GM23338 (cell line): ENCODE results near the gene NPY. TPM values are rescaled to one million over a fixed set of nuclear protein-coding genes. Genes with fewer than 3 reads are reported as not detected.

Experiments used
- ATAC-seq: fragments of 200-7000 bp; cut with Tn5 transposase; 3 replicates; pipeline ENCODE4 v1.9.1; 2020
- DNase-seq: peaks from one replicate; pipeline ENCODE4 v3.0.0-alpha.2; 2015; ENCODE audit warnings: low spot score
- H2AFZ ChIP-seq: fragments of 200-600 bp; sonication (generic); 2 replicates; pipeline ENCODE4 v1.8.0; 2016; ENCODE audit warnings: antibody characterized with exemption, mild to moderate bottlenecking, moderate library complexity
- H3F3A ChIP-seq: fragments of 200-600 bp; sonication (generic); replicated peaks from 2 replicates; pipeline ENCODE4 v1.8.0; 2017; ENCODE audit warnings: antibody characterized with exemption, mixed run types, low read depth
- H3K27ac ChIP-seq: fragments of 200-600 bp; sonication (generic); 2 replicates; pipeline ENCODE4 v1.6.1; 2016; ENCODE audit warnings: low read depth
- H3K27me3 ChIP-seq: fragments of 200-600 bp; sonication (generic); 2 replicates; pipeline ENCODE4 v1.8.0; 2016; ENCODE audit warnings: mild to moderate bottlenecking, mixed run types, moderate library complexity; ENCODE audit not compliant: insufficient read depth
- H3K36me3 ChIP-seq: fragments of 200-600 bp; sonication (generic); 2 replicates; pipeline ENCODE4 v1.8.0; 2016; ENCODE audit warnings: mild to moderate bottlenecking; ENCODE audit not compliant: insufficient read depth
- H3K4me1 ChIP-seq: fragments of 200-600 bp; sonication (generic); 2 replicates; pipeline ENCODE4 v1.8.0; 2016; ENCODE audit warnings: mild to moderate bottlenecking, moderate library complexity; ENCODE audit not compliant: insufficient read depth
- H3K4me2 ChIP-seq: fragments of 200-600 bp; sonication (generic); 2 replicates; pipeline ENCODE4 v1.7.1; 2017; ENCODE audit warnings: mixed run types
- H3K4me3 ChIP-seq: fragments of 200-600 bp; sonication (generic); 2 replicates; pipeline ENCODE4 v1.6.1; 2016; ENCODE audit warnings: mixed run types
- H3K79me2 ChIP-seq: fragments of 200-600 bp; sonication (generic); replicated peaks from 2 replicates; pipeline ENCODE4 v1.8.0; 2017; ENCODE audit warnings: mild to moderate bottlenecking; ENCODE audit not compliant: insufficient read depth
- H3K9me2 ChIP-seq: fragments of 200-600 bp; sonication (generic); 2 replicates; pipeline ENCODE4 v1.8.0; 2017; ENCODE audit not compliant: insufficient read depth
- H4K20me1 ChIP-seq: fragments of 200-600 bp; sonication (generic); replicated peaks from 2 replicates; pipeline ENCODE4 v1.8.0; 2017; ENCODE audit warnings: mild to moderate bottlenecking; ENCODE audit not compliant: insufficient read depth
- H3K27ac Mint-ChIP-seq: 2 replicates; pipeline ENCODE4 v1.8.0; 2020; ENCODE audit warnings: inconsistent platforms, mild to moderate bottlenecking, moderate library complexity, mixed read lengths
- H3K27me3 Mint-ChIP-seq: 3 replicates; pipeline ENCODE4 v1.8.0; 2022; ENCODE audit warnings: low read depth, mild to moderate bottlenecking, moderate library complexity, mixed read lengths, inconsistent platforms; ENCODE audit not compliant: insufficient read depth, poor library complexity
- H3K36me3 Mint-ChIP-seq: 3 replicates; pipeline ENCODE4 v1.8.0; 2021; ENCODE audit warnings: low read depth, mild to moderate bottlenecking, inconsistent platforms, moderate library complexity, mixed read lengths
- H3K4me1 Mint-ChIP-seq: 3 replicates; pipeline ENCODE4 v1.8.0; 2020; ENCODE audit warnings: mild to moderate bottlenecking, inconsistent platforms, mixed read lengths
- H3K4me3 Mint-ChIP-seq: 3 replicates; pipeline ENCODE4 v1.8.0; 2021; ENCODE audit warnings: moderate library complexity, mild to moderate bottlenecking, inconsistent platforms, mixed read lengths
- H3K9me3 Mint-ChIP-seq: 3 replicates; pipeline ENCODE4 v1.8.0; 2020; ENCODE audit warnings: moderate library complexity, mild to moderate bottlenecking, inconsistent platforms, mixed read lengths
- CTCF ChIP-seq, 2 experiments: fragments of 200-600 bp in 1 of 2; sonication (generic) in 1 of 2; conservative IDR thresholded peaks; 2 replicates each; pipeline versions ENCODE4 v1.5.1 to v1.6.1; 2016 to 2017; ENCODE audit warnings: antibody characterized with exemption in 2 of 2, low read depth in 2 of 2, mild to moderate bottlenecking in 2 of 2, moderate library complexity in 1 of 2
- NANOG ChIP-seq: IDR thresholded peaks from 2 replicates; pipeline ENCODE4 v1.6.1; 2016; ENCODE audit warnings: antibody characterized with exemption, borderline replicate concordance
- ZNF114 ChIP-seq: fragments of 250-450 bp; sonication (Bioruptor Pico); IDR thresholded peaks from 2 replicates; pipeline ENCODE4 v1.5.0; 2020; ENCODE audit warnings: mild to moderate bottlenecking, moderate library complexity
- ZNF331 ChIP-seq: fragments of 250-450 bp; sonication (Bioruptor Pico); IDR thresholded peaks from 2 replicates; pipeline ENCODE4 v1.5.0; 2020; ENCODE audit warnings: low read depth, mild to moderate bottlenecking, moderate library complexity
- polyA plus RNA-seq: library from polyadenylated mRNA; unstranded; fragments of >200 nt; fragmentation: Nextera tagmentation; extraction: Ambion mirVana; gene quantifications from 2 replicates; pipeline ENCODE4 v1.2.1, GENCODE V29; 2016
- total RNA-seq: library from RNA; depleted of rRNA; stranded (reverse); fragments of >200 nt; shearing (Covaris generic); gene quantifications from 2 replicates; pipeline ENCODE4 v1.2.3, GENCODE V29; 2014
- TF ChIP-seq, protein P1 (sequence below): fragments of 250-450 bp; sonication (Bioruptor Pico); IDR thresholded peaks from 2 replicates; pipeline ENCODE4 v1.5.0; 2020; ENCODE audit warnings: mild to moderate bottlenecking, moderate library complexity

Gene NPY
- total and polyA plus RNA-seq, 2 experiments from 2014 or later = 7.0 TPM; not detected in 1

DNA sequence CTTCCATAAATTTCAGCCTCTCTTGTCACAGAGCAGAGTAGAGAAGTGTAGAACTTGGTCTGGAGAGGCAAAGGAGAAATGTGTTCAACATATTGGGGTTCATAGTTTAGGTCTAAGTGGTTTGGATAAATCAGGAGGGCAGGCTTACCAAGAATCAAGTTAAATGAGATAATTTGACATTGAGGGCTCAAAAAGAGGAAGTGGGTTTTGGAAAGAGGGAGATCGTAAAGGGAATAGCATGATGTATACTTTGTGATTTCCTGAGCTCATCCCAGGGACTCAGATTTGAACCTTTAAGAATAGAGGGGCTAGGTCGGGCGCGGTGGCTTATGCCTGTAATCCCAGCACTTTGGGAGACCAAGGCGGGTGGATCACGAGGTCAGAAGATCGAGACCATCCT lies 34.7 kb upstream of the NPY start (continued):
- TF ChIP-seq, protein P1, sequence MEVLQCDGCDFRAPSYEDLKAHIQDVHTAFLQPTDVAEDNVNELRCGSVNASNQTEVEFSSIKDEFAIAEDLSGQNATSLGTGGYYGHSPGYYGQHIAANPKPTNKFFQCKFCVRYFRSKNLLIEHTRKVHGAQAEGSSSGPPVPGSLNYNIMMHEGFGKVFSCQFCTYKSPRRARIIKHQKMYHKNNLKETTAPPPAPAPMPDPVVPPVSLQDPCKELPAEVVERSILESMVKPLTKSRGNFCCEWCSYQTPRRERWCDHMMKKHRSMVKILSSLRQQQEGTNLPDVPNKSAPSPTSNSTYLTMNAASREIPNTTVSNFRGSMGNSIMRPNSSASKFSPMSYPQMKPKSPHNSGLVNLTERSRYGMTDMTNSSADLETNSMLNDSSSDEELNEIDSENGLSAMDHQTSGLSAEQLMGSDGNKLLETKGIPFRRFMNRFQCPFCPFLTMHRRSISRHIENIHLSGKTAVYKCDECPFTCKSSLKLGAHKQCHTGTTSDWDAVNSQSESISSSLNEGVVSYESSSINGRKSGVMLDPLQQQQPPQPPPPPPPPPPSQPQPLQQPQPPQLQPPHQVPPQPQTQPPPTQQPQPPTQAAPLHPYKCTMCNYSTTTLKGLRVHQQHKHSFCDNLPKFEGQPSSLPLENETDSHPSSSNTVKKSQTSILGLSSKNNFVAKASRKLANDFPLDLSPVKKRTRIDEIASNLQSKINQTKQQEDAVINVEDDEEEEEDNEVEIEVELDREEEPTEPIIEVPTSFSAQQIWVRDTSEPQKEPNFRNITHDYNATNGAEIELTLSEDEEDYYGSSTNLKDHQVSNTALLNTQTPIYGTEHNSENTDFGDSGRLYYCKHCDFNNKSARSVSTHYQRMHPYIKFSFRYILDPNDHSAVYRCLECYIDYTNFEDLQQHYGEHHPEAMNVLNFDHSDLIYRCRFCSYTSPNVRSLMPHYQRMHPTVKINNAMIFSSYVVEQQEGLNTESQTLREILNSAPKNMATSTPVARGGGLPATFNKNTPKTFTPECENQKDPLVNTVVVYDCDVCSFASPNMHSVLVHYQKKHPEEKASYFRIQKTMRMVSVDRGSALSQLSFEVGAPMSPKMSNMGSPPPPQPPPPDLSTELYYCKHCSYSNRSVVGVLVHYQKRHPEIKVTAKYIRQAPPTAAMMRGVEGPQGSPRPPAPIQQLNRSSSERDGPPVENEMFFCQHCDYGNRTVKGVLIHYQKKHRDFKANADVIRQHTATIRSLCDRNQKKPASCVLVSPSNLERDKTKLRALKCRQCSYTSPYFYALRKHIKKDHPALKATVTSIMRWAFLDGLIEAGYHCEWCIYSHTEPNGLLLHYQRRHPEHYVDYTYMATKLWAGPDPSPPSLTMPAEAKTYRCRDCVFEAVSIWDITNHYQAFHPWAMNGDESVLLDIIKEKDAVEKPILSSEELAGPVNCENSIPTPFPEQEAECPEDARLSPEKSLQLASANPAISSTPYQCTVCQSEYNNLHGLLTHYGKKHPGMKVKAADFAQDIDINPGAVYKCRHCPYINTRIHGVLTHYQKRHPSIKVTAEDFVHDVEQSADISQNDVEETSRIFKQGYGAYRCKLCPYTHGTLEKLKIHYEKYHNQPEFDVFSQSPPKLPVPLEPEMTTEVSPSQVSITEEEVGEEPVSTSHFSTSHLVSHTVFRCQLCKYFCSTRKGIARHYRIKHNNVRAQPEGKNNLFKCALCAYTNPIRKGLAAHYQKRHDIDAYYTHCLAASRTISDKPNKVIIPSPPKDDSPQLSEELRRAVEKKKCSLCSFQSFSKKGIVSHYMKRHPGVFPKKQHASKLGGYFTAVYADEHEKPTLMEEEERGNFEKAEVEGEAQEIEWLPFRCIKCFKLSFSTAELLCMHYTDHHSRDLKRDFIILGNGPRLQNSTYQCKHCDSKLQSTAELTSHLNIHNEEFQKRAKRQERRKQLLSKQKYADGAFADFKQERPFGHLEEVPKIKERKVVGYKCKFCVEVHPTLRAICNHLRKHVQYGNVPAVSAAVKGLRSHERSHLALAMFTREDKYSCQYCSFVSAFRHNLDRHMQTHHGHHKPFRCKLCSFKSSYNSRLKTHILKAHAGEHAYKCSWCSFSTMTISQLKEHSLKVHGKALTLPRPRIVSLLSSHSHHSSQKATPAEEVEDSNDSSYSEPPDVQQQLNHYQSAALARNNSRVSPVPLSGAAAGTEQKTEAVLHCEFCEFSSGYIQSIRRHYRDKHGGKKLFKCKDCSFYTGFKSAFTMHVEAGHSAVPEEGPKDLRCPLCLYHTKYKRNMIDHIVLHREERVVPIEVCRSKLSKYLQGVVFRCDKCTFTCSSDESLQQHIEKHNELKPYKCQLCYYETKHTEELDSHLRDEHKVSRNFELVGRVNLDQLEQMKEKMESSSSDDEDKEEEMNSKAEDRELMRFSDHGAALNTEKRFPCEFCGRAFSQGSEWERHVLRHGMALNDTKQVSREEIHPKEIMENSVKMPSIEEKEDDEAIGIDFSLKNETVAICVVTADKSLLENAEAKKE = no peak
- TF ChIP-seq ZNF114 (CRISPR knock-in tag) = no peak
- no peak for TF ChIP-seq ZNF331
- no peak for TF ChIP-seq NANOG
- TF ChIP-seq CTCF (conservative IDR thresholded peaks at IDR 0.05; ENCODE audit: low read depth in 2 of 2) = no peak

- Histone ChIP-seq H4K20me1 (no peaks in the 10 kb centered on the region), H2AFZ (no peak overlapping the region), H3K4me1 (no peaks in the 10 kb centered on the region), H3K27me3 (no peaks in the 10 kb centered on the region), H3K27ac (no peak overlapping the region), H3F3A (no peaks in the 10 kb centered on the region), H3K4me3 (no peak overlapping the region), H3K79me2 (no peaks in the 10 kb centered on the region), H3K9me2 (peaks cover 21% of the 10 kb centered on the region), H3K36me3 (no peaks in the 10 kb centered on the region; the same call in 1 of the 2 replicates), H3K4me2 (no peak overlapping the region)
- peaks cover 3% of the 10 kb centered on the region; the same call in 1 of the 3 replicates for H3K9me3 Mint-ChIP-seq
- DNase-seq (no peak), ATAC-seq (no peak)
- no peaks in the 10 kb centered on the region for H3K27me3 Mint-ChIP-seq
- 0 out of 3 replicates have a peak, but pooled peaks cover 5% of the 10 kb centered on the region for H3K36me3 Mint-ChIP-seq
- H3K4me3 Mint-ChIP-seq = no peak overlapping the region
- H3K27ac Mint-ChIP-seq = no peak overlapping the region
- TF ChIP-seq ZNF331 = no peak
- TF ChIP-seq CTCF (conservative IDR thresholded peaks at IDR 0.05; ENCODE audit: low read depth in 2 of 2) = no peak
- no peaks in the 10 kb centered on the region for H3K4me1 Mint-ChIP-seq
Observed at GRCh38 chr7:24251568-24251967, 32.4 kb upstream of the NPY start.
